H1 (cell line): ENCODE results near the gene TM9SF2. TPM values are rescaled to one million over a fixed set of nuclear protein-coding genes. Genes with fewer than 3 reads are reported as not detected.

Source experiments
- ASH2L ChIP-seq: fragments of 200-600, 300-600 bp; sonication (generic); IDR thresholded peaks from one replicate; pipeline ENCODE4 v1.7.1; 2017; ENCODE audit warnings: low read length
- CTBP2 ChIP-seq: IDR thresholded peaks from 2 replicates; pipeline ENCODE4 v1.7.0; 2011; ENCODE audit warnings: borderline replicate concordance, mild to moderate bottlenecking, moderate library complexity, mixed read lengths, low read length; ENCODE audit not compliant: insufficient read depth, insufficient read length
- EP300 ChIP-seq, 2 experiments: IDR thresholded peaks; 1 replicate in 1 of 2; 2 replicates in 1 of 2; pipeline ENCODE4 v1.6.1; 2011 to 2012; ENCODE audit warnings: low read depth in 2 of 2, low read length in 2 of 2, mild to moderate bottlenecking in 2 of 2, borderline replicate concordance in 1 of 2, inconsistent platforms in 1 of 2, moderate library complexity in 1 of 2
- MAFK ChIP-seq: IDR thresholded peaks from 2 replicates; pipeline ENCODE4 v1.6.1; 2012; ENCODE audit warnings: low read depth, mild to moderate bottlenecking, improper control_type of control experiment, low read length
- RNF2 ChIP-seq: fragments of 200-900, 300-1000 bp; sonication (generic); IDR thresholded peaks from 2 replicates; pipeline ENCODE4 v1.7.1; 2016; ENCODE audit warnings: borderline replicate concordance, low read depth, mild to moderate bottlenecking, antibody characterized with exemption, low read length; ENCODE audit not compliant: poor library complexity, severe bottlenecking; ENCODE audit errors: missing control alignments
- SP2 ChIP-seq: IDR thresholded peaks from 2 replicates; pipeline ENCODE4 v1.6.1; 2012; ENCODE audit warnings: mild to moderate bottlenecking, low read length, inconsistent platforms
- TBP ChIP-seq: IDR thresholded peaks from 2 replicates; pipeline ENCODE4 v1.6.1; 2011; ENCODE audit warnings: low read depth, low read length, improper control_type of control experiment
- USF2 ChIP-seq: IDR thresholded peaks from 2 replicates; pipeline ENCODE4 v1.6.1; 2011; ENCODE audit warnings: low read length, improper control_type of control experiment
- polyA plus RNA-seq, 7 experiments: library from polyadenylated mRNA; depleted of rRNA in 3 of 7; stranded (reverse) in 5 of 7; unstranded in 2 of 7; fragments of >200 nt in 5 of 7; fragments of 200-250 nt in 2 of 7; gene quantifications; 1 replicate in 5 of 7; 2 replicates in 1 of 7; 4 replicates in 1 of 7; pipeline versions ENCODE4 v1.2.1 to v1.2.3, GENCODE V29; 2011 to 2013; ENCODE audit warnings: missing spikeins in 2 of 7, mixed read lengths in 2 of 7
- total RNA-seq: library from RNA; stranded (reverse); fragmentation: NEBNext Ultra II Directional; extraction: Animal tissue kit (Norgen Biotek cat#: 25700); gene quantifications from 2 replicates; pipeline ENCODE4 v1.2.1, GENCODE V29; 2021

TM9SF2 gene
- total and polyA plus RNA-seq, 2 of the 8 experiments (the other 6 are each of a cell fraction or from before 2014, with no cell fraction given), result 68.0 to 101 TPM

GRCh38 chr13:99498171-99499161 is 2.8 kb upstream of the TM9SF2 start (continued):
- no peak for TF ChIP-seq RNF2
- TF ChIP-seq CTBP2, result no peak
- TF ChIP-seq SP2, result no peak
- TF ChIP-seq EP300 (IDR thresholded peaks at IDR 0.05; ENCODE audit: borderline replicate concordance in 1 of 2, low read depth in 2 of 2, low read length in 2 of 2), result peak in 1 of 2 experiments; percentile 54; a peak in 1 of 3 replicates
- TF ChIP-seq MAFK, result no peak
- TF ChIP-seq ASH2L, result peak; percentile 81
- no peak for TF ChIP-seq USF2
- peak; percentile 76 for TF ChIP-seq TBP
